Neutrophil (primary cell): ENCODE data around the gene TAF11L14.

Experiments
- H3K27ac ChIP-seq: fragments of 200-600 bp; sonication (generic); 2 replicates; pipeline ENCODE4 v1.5.1; 2016; ENCODE audit warnings: mild to moderate bottlenecking, moderate library complexity
- H3K27me3 ChIP-seq: fragments of 200-600 bp; sonication (generic); 2 replicates; pipeline ENCODE4 v1.6.0; 2016; ENCODE audit warnings: mild to moderate bottlenecking
- H3K36me3 ChIP-seq: fragments of 200-600 bp; sonication (generic); 2 replicates; pipeline ENCODE4 v1.5.1; 2017
- H3K4me1 ChIP-seq, 2 experiments: fragments of 200-600 bp in 1 of 2; sonication (generic) in 1 of 2; 1 replicate in 1 of 2; 2 replicates in 1 of 2; pipeline versions ENCODE4 v1.5.1 to v1.6.1; 2013 to 2016; ENCODE audit warnings: low read depth in 1 of 2, low read length in 1 of 2, mild to moderate bottlenecking in 1 of 2, moderate library complexity in 1 of 2; ENCODE audit not compliant: control insufficient read depth in 1 of 2, insufficient read depth in 1 of 2
- H3K4me3 ChIP-seq, 2 experiments: fragments of 200-600 bp in 1 of 2; sonication (generic) in 1 of 2; 1 replicate in 1 of 2; 2 replicates in 1 of 2; pipeline ENCODE4 v1.5.1; 2013 to 2016; ENCODE audit warnings: low read depth in 1 of 2, low read length in 1 of 2, mild to moderate bottlenecking in 1 of 2, moderate library complexity in 1 of 2
- H3K9me3 ChIP-seq: fragments of 200-600 bp; sonication (generic); 2 replicates; pipeline ENCODE4 v1.5.1; 2016
- TF ChIP-seq, protein P1 (sequence below): fragments of 200-600 bp; sonication (generic); IDR thresholded peaks from 2 replicates; pipeline ENCODE4 v1.5.1; 2016; ENCODE audit warnings: antibody characterized with exemption

TAF11L14 gene

DNA sequence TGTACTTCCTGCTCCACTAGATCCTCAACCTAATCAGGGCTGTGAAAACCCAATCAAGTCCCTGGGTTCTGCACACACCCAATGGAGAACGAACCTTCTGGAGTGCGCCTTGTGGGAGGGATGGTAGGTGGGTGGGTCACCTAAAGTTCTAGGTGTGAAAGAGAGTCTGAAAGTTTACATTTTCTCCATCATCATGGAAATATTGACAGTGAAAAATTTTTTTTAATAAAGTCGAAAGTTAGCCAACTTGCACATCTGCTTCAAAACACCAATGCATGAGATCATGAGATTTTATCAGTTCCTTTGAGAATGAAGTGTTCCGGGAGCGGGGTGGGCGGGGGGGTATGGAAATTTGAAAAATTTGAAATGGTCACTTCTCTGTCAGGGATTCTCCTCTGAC, 21.7 kb downstream of the TAF11L14 start:
- Histone ChIP-seq H3K4me1 (no peaks in the 10 kb centered on the region), H3K27ac (no peak overlapping the region), H3K27me3 (no peaks in the 10 kb centered on the region), H3K4me3 (no peak overlapping the region), H3K36me3 (no peaks in the 10 kb centered on the region), H3K9me3 (no peaks in the 10 kb centered on the region)
- TF ChIP-seq, protein P1, sequence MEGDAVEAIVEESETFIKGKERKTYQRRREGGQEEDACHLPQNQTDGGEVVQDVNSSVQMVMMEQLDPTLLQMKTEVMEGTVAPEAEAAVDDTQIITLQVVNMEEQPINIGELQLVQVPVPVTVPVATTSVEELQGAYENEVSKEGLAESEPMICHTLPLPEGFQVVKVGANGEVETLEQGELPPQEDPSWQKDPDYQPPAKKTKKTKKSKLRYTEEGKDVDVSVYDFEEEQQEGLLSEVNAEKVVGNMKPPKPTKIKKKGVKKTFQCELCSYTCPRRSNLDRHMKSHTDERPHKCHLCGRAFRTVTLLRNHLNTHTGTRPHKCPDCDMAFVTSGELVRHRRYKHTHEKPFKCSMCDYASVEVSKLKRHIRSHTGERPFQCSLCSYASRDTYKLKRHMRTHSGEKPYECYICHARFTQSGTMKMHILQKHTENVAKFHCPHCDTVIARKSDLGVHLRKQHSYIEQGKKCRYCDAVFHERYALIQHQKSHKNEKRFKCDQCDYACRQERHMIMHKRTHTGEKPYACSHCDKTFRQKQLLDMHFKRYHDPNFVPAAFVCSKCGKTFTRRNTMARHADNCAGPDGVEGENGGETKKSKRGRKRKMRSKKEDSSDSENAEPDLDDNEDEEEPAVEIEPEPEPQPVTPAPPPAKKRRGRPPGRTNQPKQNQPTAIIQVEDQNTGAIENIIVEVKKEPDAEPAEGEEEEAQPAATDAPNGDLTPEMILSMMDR: no peak

DNA sequence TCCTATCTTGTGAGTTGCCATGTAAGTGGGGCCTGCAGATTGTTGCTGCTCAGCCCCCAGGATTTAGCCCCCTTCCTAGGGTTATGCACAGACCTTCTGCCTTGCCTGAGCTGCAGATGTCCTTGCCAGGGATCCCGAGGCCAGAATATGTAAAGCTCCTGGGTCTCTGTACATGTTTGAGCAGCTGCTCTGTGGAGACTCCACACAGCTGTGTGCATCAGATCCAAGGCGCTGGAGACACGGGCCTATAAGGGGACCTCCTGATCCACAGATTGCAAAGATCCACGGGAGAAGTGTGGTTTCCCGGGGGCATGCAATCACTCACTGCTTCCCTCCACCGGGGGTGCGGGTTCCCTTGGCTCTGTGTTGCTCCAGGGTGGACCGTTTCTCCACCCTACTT, 28.9 kb downstream of the TAF11L14 start:
- Histone ChIP-seq H3K27me3 (no peaks in the 10 kb centered on the region), H3K36me3 (no peaks in the 10 kb centered on the region)

GRCh38 chr5:17665836-17666235, 31.6 kb downstream of the TAF11L14 start:
- no peaks in the 10 kb centered on the region for H3K9me3 ChIP-seq
- no peak overlapping the region for H3K4me3 ChIP-seq
- no peaks in the 10 kb centered on the region for H3K36me3 ChIP-seq
- no peaks in the 10 kb centered on the region for H3K27me3 ChIP-seq
- H3K4me1 ChIP-seq: no peaks in the 10 kb centered on the region
- H3K27ac ChIP-seq: no peak overlapping the region
- TF ChIP-seq, protein P1: no peak

More for the DNA sequence above, 28.9 kb downstream of the TAF11L14 start:
- no peak overlapping the region for H3K27ac ChIP-seq
- TF ChIP-seq, protein P1: no peak
- no peak overlapping the region for H3K4me3 ChIP-seq
- no peaks in the 10 kb centered on the region for H3K9me3 ChIP-seq
- H3K4me1 ChIP-seq: no peaks in the 10 kb centered on the region

DNA sequence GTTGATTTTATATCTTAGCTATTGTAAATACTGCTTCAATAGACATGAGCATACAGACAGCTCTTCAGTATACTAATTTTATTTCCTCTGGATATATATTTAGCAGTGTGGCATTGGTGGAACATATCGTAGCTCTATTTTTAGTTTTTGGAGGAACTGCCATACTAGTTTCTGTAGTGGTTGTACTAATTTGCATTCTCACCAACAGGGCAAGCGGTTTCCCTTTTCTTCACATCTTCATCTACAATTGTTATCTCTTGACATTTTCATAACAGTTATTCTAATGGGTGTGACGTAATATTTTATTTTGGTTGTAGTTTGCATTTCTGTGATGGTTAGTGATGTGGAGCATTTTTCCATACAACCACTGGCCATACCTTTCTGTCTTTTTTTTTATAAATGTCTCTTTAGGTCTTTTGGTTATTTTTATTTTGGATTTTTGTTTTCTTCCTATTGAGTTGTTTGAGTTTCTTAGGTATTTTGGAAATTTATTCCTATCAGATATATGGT, 32.5 kb downstream of the TAF11L14 start:
- no peaks in the 10 kb centered on the region for H3K27me3 ChIP-seq
- TF ChIP-seq, protein P1: no peak
- H3K36me3 ChIP-seq: no peaks in the 10 kb centered on the region
- H3K4me3 ChIP-seq: no peak overlapping the region
- no peaks in the 10 kb centered on the region for H3K4me1 ChIP-seq
- H3K9me3 ChIP-seq: no peaks in the 10 kb centered on the region
- H3K27ac ChIP-seq: no peak overlapping the region

GRCh38 chr5:17670353-17670752, 36.1 kb downstream of the TAF11L14 start:
- no peak overlapping the region for H3K4me3 ChIP-seq
- TF ChIP-seq, protein P1: no peak
- H3K4me1 ChIP-seq: no peaks in the 10 kb centered on the region
- no peaks in the 10 kb centered on the region for H3K36me3 ChIP-seq
- H3K27me3 ChIP-seq: no peaks in the 10 kb centered on the region
- no peaks in the 10 kb centered on the region for H3K9me3 ChIP-seq
- no peak overlapping the region for H3K27ac ChIP-seq
